ENCODE results near the gene ACAP3.

ACAP3 gene

DNA sequence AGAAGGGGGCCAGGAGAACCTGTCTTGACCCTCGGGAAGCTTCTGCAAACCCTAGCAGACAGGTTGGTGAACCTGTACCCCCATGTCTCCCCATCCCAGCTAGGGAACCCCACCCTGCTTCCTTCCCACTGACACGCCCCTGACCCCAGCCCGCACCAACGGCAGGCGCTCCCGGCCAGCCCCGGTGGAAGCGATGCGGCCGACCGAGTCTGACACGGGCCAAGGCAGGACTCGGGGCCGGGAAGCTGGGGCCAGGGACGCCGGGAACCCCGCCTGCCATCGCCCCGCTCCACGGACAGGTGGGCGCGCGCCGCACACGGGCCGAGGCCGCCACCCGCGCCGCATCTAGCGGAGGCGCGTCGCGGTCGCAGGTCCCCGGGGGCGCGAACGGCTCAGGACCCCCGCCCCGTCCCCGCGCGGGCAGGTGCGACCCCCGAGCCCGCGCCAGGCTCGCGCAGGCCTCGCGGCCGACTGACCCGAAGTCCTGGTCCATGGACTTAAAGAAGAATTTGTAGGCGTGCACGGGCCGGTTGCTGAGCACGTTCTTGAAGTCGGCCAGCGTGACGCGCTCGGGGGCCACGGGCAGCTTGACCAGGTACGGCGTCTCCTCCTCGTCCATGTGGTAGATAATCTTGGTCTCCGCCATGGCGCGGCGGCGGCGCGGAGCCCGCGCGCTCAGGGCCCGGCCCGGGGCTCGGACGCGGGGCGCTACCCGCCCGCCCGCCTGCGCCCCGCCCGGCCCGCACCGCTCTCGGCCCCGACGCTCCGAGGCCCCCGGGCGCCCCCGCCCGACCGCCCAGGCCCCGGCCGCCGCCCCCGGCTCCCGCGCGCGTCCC lies 40.9 kb upstream of the ACAP3 start:
- peaks cover 18% of the 10 kb centered on the region for H3K4me1 ChIP-seq (ENCODE audit: insufficient read depth, low read length, poor library complexity, severe bottlenecking)
- H3K9me2 ChIP-seq (replicated peaks; ENCODE audit: low read depth, low read length) = no peaks in the 10 kb centered on the region
- no peak for TF ChIP-seq EZH2phosphoT487 (IDR thresholded peaks at IDR 0.05; ENCODE audit: borderline replicate concordance)
- TF ChIP-seq, protein P1, sequence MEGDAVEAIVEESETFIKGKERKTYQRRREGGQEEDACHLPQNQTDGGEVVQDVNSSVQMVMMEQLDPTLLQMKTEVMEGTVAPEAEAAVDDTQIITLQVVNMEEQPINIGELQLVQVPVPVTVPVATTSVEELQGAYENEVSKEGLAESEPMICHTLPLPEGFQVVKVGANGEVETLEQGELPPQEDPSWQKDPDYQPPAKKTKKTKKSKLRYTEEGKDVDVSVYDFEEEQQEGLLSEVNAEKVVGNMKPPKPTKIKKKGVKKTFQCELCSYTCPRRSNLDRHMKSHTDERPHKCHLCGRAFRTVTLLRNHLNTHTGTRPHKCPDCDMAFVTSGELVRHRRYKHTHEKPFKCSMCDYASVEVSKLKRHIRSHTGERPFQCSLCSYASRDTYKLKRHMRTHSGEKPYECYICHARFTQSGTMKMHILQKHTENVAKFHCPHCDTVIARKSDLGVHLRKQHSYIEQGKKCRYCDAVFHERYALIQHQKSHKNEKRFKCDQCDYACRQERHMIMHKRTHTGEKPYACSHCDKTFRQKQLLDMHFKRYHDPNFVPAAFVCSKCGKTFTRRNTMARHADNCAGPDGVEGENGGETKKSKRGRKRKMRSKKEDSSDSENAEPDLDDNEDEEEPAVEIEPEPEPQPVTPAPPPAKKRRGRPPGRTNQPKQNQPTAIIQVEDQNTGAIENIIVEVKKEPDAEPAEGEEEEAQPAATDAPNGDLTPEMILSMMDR (conservative IDR thresholded peaks at IDR 0.05; ENCODE audit: low read length) = no peak
- H3K4me3 ChIP-seq (ENCODE audit: low read length, poor library complexity, severe bottlenecking) = peak overlapping the region; percentile 82
- H3K4me2 ChIP-seq (ENCODE audit: low read depth, low read length, poor library complexity, severe bottlenecking) = peak overlapping the region; percentile 92
- peak overlapping the region; percentile 75 for H3K9ac ChIP-seq (ENCODE audit: low read depth, low read length, poor library complexity, severe bottlenecking)
- no peaks in the 10 kb centered on the region for H3K36me3 ChIP-seq (ENCODE audit: insufficient read depth, low read length)
- H3F3A ChIP-seq (ENCODE audit: low read depth) = no peaks in the 10 kb centered on the region
- H3K9me3 ChIP-seq (ENCODE audit: insufficient read depth, low read depth, low read length) = no peaks in the 10 kb centered on the region
- peaks cover 30% of the 10 kb centered on the region; the same call in 1 of the 2 replicates for H3K79me2 ChIP-seq (ENCODE audit: insufficient read depth, low read length)
- peaks cover 20% of the 10 kb centered on the region for H4K20me1 ChIP-seq (ENCODE audit: insufficient read depth, low read length, poor library complexity, severe bottlenecking)
- H2AFZ ChIP-seq (ENCODE audit: low read length) = peak overlapping the region; percentile 88; the same call in 1 of the 2 replicates
- no peaks in the 10 kb centered on the region for H3K27me3 ChIP-seq (ENCODE audit: insufficient read depth, low read length, poor library complexity, severe bottlenecking)

- Histone ChIP-seq H3K36me3 (ENCODE audit: insufficient read depth, low read length) (no peaks in the 10 kb centered on the region), H3F3A (ENCODE audit: low read depth) (no peaks in the 10 kb centered on the region), H3K4me3 (ENCODE audit: low read length, poor library complexity, severe bottlenecking) (peak overlapping the region; percentile 82), H3K27me3 (ENCODE audit: insufficient read depth, low read length, poor library complexity, severe bottlenecking) (no peaks in the 10 kb centered on the region), H3K79me2 (ENCODE audit: insufficient read depth, low read length) (peaks cover 30% of the 10 kb centered on the region; the same call in 1 of the 2 replicates), H3K4me1 (ENCODE audit: insufficient read depth, low read length, poor library complexity, severe bottlenecking) (peaks cover 18% of the 10 kb centered on the region), H3K4me2 (ENCODE audit: low read depth, low read length, poor library complexity, severe bottlenecking) (peak overlapping the region; percentile 92), H2AFZ (ENCODE audit: low read length) (no peak overlapping the region), H3K9me2 (replicated peaks; ENCODE audit: low read depth, low read length) (no peaks in the 10 kb centered on the region), H3K9ac (ENCODE audit: low read depth, low read length, poor library complexity, severe bottlenecking) (peak overlapping the region; percentile 75), H3K9me3 (ENCODE audit: insufficient read depth, low read depth, low read length) (no peaks in the 10 kb centered on the region), H4K20me1 (ENCODE audit: insufficient read depth, low read length, poor library complexity, severe bottlenecking) (peaks cover 20% of the 10 kb centered on the region)
- TF ChIP-seq, protein P1 (conservative IDR thresholded peaks at IDR 0.05; ENCODE audit: low read length) = no peak
- TF ChIP-seq EZH2phosphoT487 (IDR thresholded peaks at IDR 0.05; ENCODE audit: borderline replicate concordance) = no peak
Observed at GRCh38 chr1:1347663-1348419, 40.1 kb upstream of the ACAP3 start.

GRCh38 chr1:1347026-1347595 lies 39.4 kb upstream of the ACAP3 start:
- no peaks in the 10 kb centered on the region for H3K36me3 ChIP-seq (ENCODE audit: insufficient read depth, low read length)
- H4K20me1 ChIP-seq (ENCODE audit: insufficient read depth, low read length, poor library complexity, severe bottlenecking) = peaks cover 20% of the 10 kb centered on the region
- H3F3A ChIP-seq (ENCODE audit: low read depth) = no peaks in the 10 kb centered on the region
- H3K4me1 ChIP-seq (ENCODE audit: insufficient read depth, low read length, poor library complexity, severe bottlenecking) = peaks cover 18% of the 10 kb centered on the region
- TF ChIP-seq, protein P1 (conservative IDR thresholded peaks at IDR 0.05; ENCODE audit: low read length) = no peak
- TF ChIP-seq EZH2phosphoT487 (IDR thresholded peaks at IDR 0.05; ENCODE audit: borderline replicate concordance) = no peak
- H3K4me3 ChIP-seq (ENCODE audit: low read length, poor library complexity, severe bottlenecking) = peak overlapping the region; percentile 82
- no peaks in the 10 kb centered on the region for H3K9me3 ChIP-seq (ENCODE audit: insufficient read depth, low read depth, low read length)
- H3K27me3 ChIP-seq (ENCODE audit: insufficient read depth, low read length, poor library complexity, severe bottlenecking) = no peaks in the 10 kb centered on the region
- peaks cover 30% of the 10 kb centered on the region; the same call in 1 of the 2 replicates for H3K79me2 ChIP-seq (ENCODE audit: insufficient read depth, low read length)
- H3K4me2 ChIP-seq (ENCODE audit: low read depth, low read length, poor library complexity, severe bottlenecking) = peak overlapping the region; percentile 92
- peak overlapping the region; percentile 75 for H3K9ac ChIP-seq (ENCODE audit: low read depth, low read length, poor library complexity, severe bottlenecking)
- H3K9me2 ChIP-seq (replicated peaks; ENCODE audit: low read depth, low read length) = no peaks in the 10 kb centered on the region
- H2AFZ ChIP-seq (ENCODE audit: low read length) = no peak overlapping the region

All from Loucy (cell line).